GM18873 (cell line): ENCODE results near the gene OR2L8.

Experiments
- ATAC-seq: cut with Tn5 transposase; IDR thresholded peaks from one replicate; pipeline ENCODE4 v1.9.1; 2021; ENCODE audit warnings: mild to moderate bottlenecking, moderate library complexity, moderate number of reproducible peaks; ENCODE audit not compliant: unreplicated experiment, low FRiP score

OR2L8 gene

GRCh38 chr1:247948558-247948957 lies at the start of gene OR2L8:
OR2L8 (plus strand) TSS chr1:247948858; CDS start chr1:247948858, 0 bp downstream.
- no peak for ATAC-seq

GRCh38 chr1:247904122-247904521 lies 44.5 kb upstream of the OR2L8 start:
- ATAC-seq: no peak

GRCh38 chr1:247905181-247905580 lies 43.5 kb upstream of the OR2L8 start:
- no peak for ATAC-seq

GRCh38 chr1:247905910-247906503 lies 42.7 kb upstream of the OR2L8 start:
- no peak for ATAC-seq

- ATAC-seq: no peak
Observed at GRCh38 chr1:247906504-247907047, 42.1 kb upstream of the OR2L8 start.

- ATAC-seq: no peak
Observed at GRCh38 chr1:247908766-247909165, 39.9 kb upstream of the OR2L8 start.

- no peak for ATAC-seq
Observed at GRCh38 chr1:247913786-247914185, 34.9 kb upstream of the OR2L8 start.

- ATAC-seq: no peak
Observed at GRCh38 chr1:247914941-247915662, 33.6 kb upstream of the OR2L8 start.

- ATAC-seq: no peak
Observed at GRCh38 chr1:247919952-247920351, 28.7 kb upstream of the OR2L8 start, which contains the start of gene OR2T8. OR2T8 (plus strand) TSS chr1:247920252; CDS start chr1:247921018, 766 bp downstream.

- ATAC-seq: no peak
Observed at GRCh38 chr1:247923941-247924340, 24.7 kb upstream of the OR2L8 start.

- no peak for ATAC-seq
Observed at GRCh38 chr1:247924868-247925267, 23.8 kb upstream of the OR2L8 start, which contains the start of gene OR2AJ1. OR2AJ1 (plus strand) TSS chr1:247924889; CDS start chr1:247933769, 8,880 bp downstream.

- ATAC-seq: no peak
Observed at GRCh38 chr1:247933989-247934388, 14.7 kb upstream of the OR2L8 start.

- ATAC-seq: no peak
Observed at GRCh38 chr1:247935781-247936180, 12.9 kb upstream of the OR2L8 start.

- ATAC-seq: no peak
Observed at GRCh38 chr1:247936415-247936814, 12.2 kb upstream of the OR2L8 start.

- peak; percentile 99 for ATAC-seq
Observed at GRCh38 chr1:247936965-247937734, 11.5 kb upstream of the OR2L8 start.

- ATAC-seq: no peak
Observed at GRCh38 chr1:247942624-247943023, 6.0 kb upstream of the OR2L8 start.

- ATAC-seq: no peak
Observed at GRCh38 chr1:247953408-247953807, 4.8 kb downstream of the OR2L8 start.

- no peak for ATAC-seq
Observed at GRCh38 chr1:247961791-247962190, 13.1 kb downstream of the OR2L8 start.

- no peak for ATAC-seq
Observed at GRCh38 chr1:247962911-247963588, 14.4 kb downstream of the OR2L8 start.

- ATAC-seq: no peak
Observed at GRCh38 chr1:247964933-247965332, 16.3 kb downstream of the OR2L8 start, which contains the start of gene OR2AK2. OR2AK2 (plus strand) TSS chr1:247965233; CDS start chr1:247965377, 144 bp downstream.
